C4-2B (cell line): ENCODE results near the gene SLC6A1.

ENCODE experiments used
- CTCF ChIP-seq: fragments of 450-650 bp; conservative IDR thresholded peaks from 2 replicates; pipeline ENCODE4 v1.5.1; 2017; ENCODE audit warnings: mild to moderate bottlenecking
- ZFX ChIP-seq: fragments of 450-650 bp; IDR thresholded peaks from 2 replicates; pipeline ENCODE4 v1.6.1; 2017

GRCh38 chr3:10950476-10951294 is 41.9 kb upstream of the SLC6A1 start:
- TF ChIP-seq CTCF (peak; percentile 75), ZFX (no peak)
